Endothelial cell of umbilical vein (primary cell): Measurements from ENCODE around the gene ADD2. TPM values are rescaled to one million over a fixed set of nuclear protein-coding genes. Genes with fewer than 3 reads are reported as not detected.

Source experiments
- BruUV-seq: library from RNA; stranded (reverse); fragments of 400-500 nt; replicated peaks from 2 replicates; lab custom pipeline; 2021; lab: Mats Ljungman, UMichigan
- CTCF ChIA-PET: fragments of 300-600, 350-600 bp; sonication (Branson Sonifier 250); formaldehyde crosslinking; loops from one replicate; lab custom pipeline; 2021; ENCODE audit warnings: antibody characterized with exemption, inconsistent platforms; lab: Charles Lee
- POLR2A ChIA-PET: fragments of 300-600, 350-600 bp; sonication (Branson Sonifier 250); formaldehyde crosslinking; loops from one replicate; lab custom pipeline; 2021; ENCODE audit warnings: antibody characterized with exemption, inconsistent platforms; lab: Charles Lee
- DNase-seq: peaks from one replicate; pipeline ENCODE4 v3.0.0-alpha.2; 2011; ENCODE audit warnings: low read depth, low spot score
- FAIRE-seq: peaks from 2 replicates; lab custom pipeline; 2011; peaks lifted over from hg19 to GRCh38; lab: Jason Lieb, UNC
- H2AFZ ChIP-seq: 2 replicates; pipeline ENCODE4 v1.6.0; 2012; ENCODE audit warnings: low read depth, low read length, control low read depth, inconsistent platforms
- H3K27ac ChIP-seq: 2 replicates; pipeline ENCODE4 v1.5.1; 2011; ENCODE audit warnings: low read depth, mild to moderate bottlenecking, control low read depth, low read length, moderate library complexity; ENCODE audit not compliant: insufficient read depth
- H3K27me3 ChIP-seq, 2 experiments: 2 replicates each; pipeline versions ENCODE4 v1.6.0 to v1.6.1; 2011; ENCODE audit warnings: low read length in 2 of 2, mixed read lengths in 1 of 2; ENCODE audit not compliant: control insufficient read depth in 2 of 2, insufficient read depth in 2 of 2
- H3K36me3 ChIP-seq, 2 experiments: 2 replicates in 1 of 2; 3 replicates in 1 of 2; pipeline ENCODE4 v1.5.1; 2011; ENCODE audit warnings: low read length in 2 of 2, mild to moderate bottlenecking in 1 of 2, moderate library complexity in 1 of 2; ENCODE audit not compliant: control insufficient read depth in 2 of 2, insufficient read depth in 2 of 2; ENCODE audit errors: extremely low read depth in 1 of 2
- H3K4me1 ChIP-seq: 3 replicates; pipeline ENCODE4 v1.5.1; 2011; ENCODE audit warnings: mild to moderate bottlenecking, low read length; ENCODE audit not compliant: control insufficient read depth, insufficient read depth; ENCODE audit errors: extremely low read depth
- H3K4me2 ChIP-seq: 2 replicates; pipeline ENCODE4 v1.6.1; 2011; ENCODE audit warnings: low read length, control low read depth, mixed read lengths; ENCODE audit not compliant: insufficient read depth
- H3K4me3 ChIP-seq, 3 experiments: fragments of 200-600 bp in 1 of 3; sonication (generic), shearing (Covaris generic) in 1 of 3; replicated peaks in 1 of 3; 2 replicates each; pipeline ENCODE4 v1.5.1; 2011 to 2016; ENCODE audit warnings: control low read depth in 3 of 3, low read length in 3 of 3, mild to moderate bottlenecking in 2 of 3, inconsistent platforms in 1 of 3, low read depth in 1 of 3, moderate library complexity in 1 of 3; ENCODE audit not compliant: insufficient read depth in 1 of 3
- H3K79me2 ChIP-seq: 2 replicates; pipeline ENCODE4 v1.6.0; 2012; ENCODE audit warnings: low read length, inconsistent platforms; ENCODE audit not compliant: control insufficient read depth, insufficient read depth
- H3K9ac ChIP-seq: replicated peaks from 2 replicates; pipeline ENCODE3; 2011; ENCODE audit warnings: low read length, control low read depth; ENCODE audit not compliant: insufficient read depth; ENCODE audit errors: extremely low read depth
- H3K9me1 ChIP-seq: replicated peaks from 3 replicates; pipeline ENCODE4 v1.6.0; 2011; ENCODE audit warnings: mild to moderate bottlenecking, low read length; ENCODE audit not compliant: control insufficient read depth, insufficient read depth; ENCODE audit errors: extremely low read depth
- H3K9me3 ChIP-seq: replicated peaks from 2 replicates; pipeline ENCODE4 v1.5.1; 2012; ENCODE audit warnings: low read length, inconsistent platforms; ENCODE audit not compliant: control insufficient read depth, insufficient read depth
- H4K20me1 ChIP-seq: replicated peaks from 2 replicates; pipeline ENCODE3; 2011; ENCODE audit warnings: mild to moderate bottlenecking, low read length; ENCODE audit not compliant: control insufficient read depth, insufficient read depth; ENCODE audit errors: extremely low read depth
- EZH2 ChIP-seq: IDR thresholded peaks from 2 replicates; pipeline ENCODE4 v1.6.1; 2012; ENCODE audit warnings: borderline replicate concordance, low read depth, mild to moderate bottlenecking, moderate library complexity, low read length, inconsistent platforms; ENCODE audit not compliant: severe bottlenecking
- FOS ChIP-seq: IDR thresholded peaks from 2 replicates; pipeline ENCODE4 v1.6.1; 2011; ENCODE audit warnings: mild to moderate bottlenecking, low read length, moderate library complexity, borderline replicate concordance; ENCODE audit not compliant: insufficient read depth
- GATA2 ChIP-seq: IDR thresholded peaks from 2 replicates; pipeline ENCODE4 v1.7.0; 2011; ENCODE audit warnings: low read depth, mild to moderate bottlenecking, moderate library complexity, mixed read lengths, low read length; ENCODE audit not compliant: insufficient read length, insufficient read depth
- JUN ChIP-seq: IDR thresholded peaks from 2 replicates; pipeline ENCODE4 v1.6.1; 2011; ENCODE audit warnings: borderline replicate concordance, low read depth; ENCODE audit not compliant: insufficient read length, insufficient read depth
- MYC ChIP-seq: IDR thresholded peaks from one replicate; pipeline ENCODE4 v1.6.1; 2011; ENCODE audit warnings: mild to moderate bottlenecking, low read depth, low read length
- POLR2A ChIP-seq: IDR thresholded peaks from 2 replicates; pipeline ENCODE4 v1.6.1; 2012; ENCODE audit warnings: low read depth, mild to moderate bottlenecking, control low read depth, low read length
- POLR2AphosphoS5 ChIP-seq: IDR thresholded peaks from 2 replicates; pipeline ENCODE4 v1.6.1; 2012; ENCODE audit warnings: low read depth, mild to moderate bottlenecking, control low read depth, low read length, moderate library complexity; ENCODE audit not compliant: insufficient read depth
- dilution Hi-C: fragments of 300-500 bp; cut with MboI; formaldehyde crosslinking; loops from one replicate; pipeline ENCODE4 v1.15.0; 2019; ENCODE audit warnings: low sequenced_read_pairs; ENCODE audit not compliant: extremely low pct_ligation_motif_present
- intact Hi-C: fragments of 100-400 bp; cut with micrococcal nuclease; formaldehyde crosslinking; loops from one replicate; pipeline ENCODE4 v1.10.0; 2022
- polyA plus RNA-seq, 4 experiments: library from polyadenylated mRNA; depleted of rRNA in 3 of 4; stranded (reverse) in 3 of 4; unstranded in 1 of 4; fragments of >200 nt; gene quantifications; 2 replicates each; pipeline versions ENCODE4 v1.2.1 to v1.2.3, GENCODE V29; 2011 to 2012; ENCODE audit warnings: missing spikeins in 1 of 4
- total RNA-seq: library from RNA; stranded (reverse); gene quantifications from 2 replicates; pipeline ENCODE4 v1.2.3, GENCODE V29; 2021
- TF ChIP-seq, protein P1 (sequence below): IDR thresholded peaks from 2 replicates; pipeline ENCODE4 v1.6.1; 2011; ENCODE audit not compliant: insufficient read depth, insufficient read length
- TF ChIP-seq, protein P2 (sequence below), 2 donors: IDR thresholded peaks; 1 replicate in 1 of 2; 2 replicates in 1 of 2; pipeline ENCODE4 v1.5.1; 2011; ENCODE audit warnings: low read length in 2 of 2, mild to moderate bottlenecking in 2 of 2, moderate library complexity in 2 of 2, control low read depth in 1 of 2, inconsistent platforms in 1 of 2, low read depth in 1 of 2; ENCODE audit not compliant: insufficient read depth in 1 of 2; ENCODE audit errors: extremely low read depth in 1 of 2

Gene ADD2
- total and polyA plus RNA-seq, 2 donors (not counting 3 experiments of a cell fraction or from before 2014, with no cell fraction given), result 0.17 TPM; not detected in 1

DNA sequence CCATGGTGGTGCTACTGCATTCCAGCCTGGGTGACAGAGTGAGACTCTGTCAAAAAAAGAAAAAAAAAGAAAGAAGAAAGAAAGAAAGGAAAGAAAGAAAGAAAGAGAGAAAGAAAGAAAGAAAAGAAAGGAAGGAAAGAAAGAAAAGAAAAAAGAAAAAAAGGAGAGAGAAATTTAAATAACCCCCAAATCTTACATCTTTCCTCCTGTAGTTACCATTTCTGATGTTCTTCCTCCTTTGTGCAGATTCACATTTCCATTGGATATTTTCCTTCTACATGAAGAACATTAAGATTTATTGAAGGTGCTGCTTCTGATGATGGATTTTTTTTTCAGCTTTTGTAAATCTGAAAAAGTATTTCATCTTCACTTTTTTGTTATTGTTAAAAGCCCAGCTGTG lies 117.0 kb downstream of the ADD2 start:
- Histone ChIP-seq H3K4me2 (no peak overlapping the region), H4K20me1 (no peaks in the 10 kb centered on the region), H3K4me1 (no peaks in the 10 kb centered on the region), H3K4me3 (no peak overlapping the region), H3K9ac (no peak overlapping the region), H3K9me3 (no peaks in the 10 kb centered on the region), H3K27me3 (peaks cover 4 to 13% of the 10 kb centered on the region in 2 experiments), H3K79me2 (no peaks in the 10 kb centered on the region), H3K27ac (no peak overlapping the region), H3K36me3 (no peaks in the 10 kb centered on the region), H3K9me1 (no peaks in the 10 kb centered on the region), H2AFZ (no peak overlapping the region)
- intact Hi-C loops (no loop called here), dilution Hi-C loops (no loop called here)
- FAIRE-seq (no peak), DNase-seq (no peak)
- TF ChIP-seq POLR2A, result no peak
- no peak for TF ChIP-seq EZH2
- no peak for TF ChIP-seq FOS
- TF ChIP-seq, protein P1, sequence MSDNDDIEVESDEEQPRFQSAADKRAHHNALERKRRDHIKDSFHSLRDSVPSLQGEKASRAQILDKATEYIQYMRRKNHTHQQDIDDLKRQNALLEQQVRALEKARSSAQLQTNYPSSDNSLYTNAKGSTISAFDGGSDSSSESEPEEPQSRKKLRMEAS, result no peak
- TF ChIP-seq JUN, result no peak
- TF ChIP-seq, protein P2, sequence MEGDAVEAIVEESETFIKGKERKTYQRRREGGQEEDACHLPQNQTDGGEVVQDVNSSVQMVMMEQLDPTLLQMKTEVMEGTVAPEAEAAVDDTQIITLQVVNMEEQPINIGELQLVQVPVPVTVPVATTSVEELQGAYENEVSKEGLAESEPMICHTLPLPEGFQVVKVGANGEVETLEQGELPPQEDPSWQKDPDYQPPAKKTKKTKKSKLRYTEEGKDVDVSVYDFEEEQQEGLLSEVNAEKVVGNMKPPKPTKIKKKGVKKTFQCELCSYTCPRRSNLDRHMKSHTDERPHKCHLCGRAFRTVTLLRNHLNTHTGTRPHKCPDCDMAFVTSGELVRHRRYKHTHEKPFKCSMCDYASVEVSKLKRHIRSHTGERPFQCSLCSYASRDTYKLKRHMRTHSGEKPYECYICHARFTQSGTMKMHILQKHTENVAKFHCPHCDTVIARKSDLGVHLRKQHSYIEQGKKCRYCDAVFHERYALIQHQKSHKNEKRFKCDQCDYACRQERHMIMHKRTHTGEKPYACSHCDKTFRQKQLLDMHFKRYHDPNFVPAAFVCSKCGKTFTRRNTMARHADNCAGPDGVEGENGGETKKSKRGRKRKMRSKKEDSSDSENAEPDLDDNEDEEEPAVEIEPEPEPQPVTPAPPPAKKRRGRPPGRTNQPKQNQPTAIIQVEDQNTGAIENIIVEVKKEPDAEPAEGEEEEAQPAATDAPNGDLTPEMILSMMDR (IDR thresholded peaks at IDR 0.05; ENCODE audit: extremely low read depth in 1 of 2, insufficient read depth in 1 of 2, low read depth in 1 of 2, low read length in 2 of 2), result no peak
- no peak for TF ChIP-seq GATA2
- TF ChIP-seq MYC, result no peak
- no peak for TF ChIP-seq POLR2AphosphoS5
- BruUV-seq, result no TSS peak
- CTCF ChIA-PET, result interaction anchor here (2.7 kb wide), 1 partner anchor 347 kb away, joined by 16 read pairs; no protein-coding TSS in a partner anchor
- POLR2A ChIA-PET, result no interaction called here
